NOMO-1 (cell line): ENCODE measurements around the gene MYL3.
A peak's percentile ranks its signal among the peaks of the same experiment; 100 is the strongest.

Source experiments
- DNase-seq, 2 experiments: peaks; one replicate each; lab custom pipeline; 2025; ENCODE audit not compliant: unreplicated experiment in 2 of 2; lab: John Stamatoyannopoulos, UW

The MYL3 gene

DNA sequence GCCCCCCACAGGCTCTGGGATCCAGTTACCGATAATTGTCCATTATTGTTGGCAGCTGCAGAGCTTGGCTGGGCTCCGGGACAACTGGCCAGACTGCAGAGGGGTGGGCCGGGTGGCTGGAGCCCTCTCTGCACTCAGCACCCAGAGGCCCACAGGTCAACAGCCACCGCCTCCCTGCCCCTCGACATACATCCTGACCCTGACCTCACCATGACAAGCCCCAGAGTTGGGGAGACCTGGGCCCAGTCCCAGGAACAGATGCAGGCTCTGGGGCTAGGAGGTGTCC, 36.7 kb upstream of the MYL3 start:
- DNase-seq = no peak

- DNase-seq = no peak
Observed at GRCh38 chr3:46899151-46900006, 36.1 kb upstream of the MYL3 start.

- DNase-seq = no peak
Observed at GRCh38 chr3:46898321-46899150, 35.3 kb upstream of the MYL3 start.

DNA sequence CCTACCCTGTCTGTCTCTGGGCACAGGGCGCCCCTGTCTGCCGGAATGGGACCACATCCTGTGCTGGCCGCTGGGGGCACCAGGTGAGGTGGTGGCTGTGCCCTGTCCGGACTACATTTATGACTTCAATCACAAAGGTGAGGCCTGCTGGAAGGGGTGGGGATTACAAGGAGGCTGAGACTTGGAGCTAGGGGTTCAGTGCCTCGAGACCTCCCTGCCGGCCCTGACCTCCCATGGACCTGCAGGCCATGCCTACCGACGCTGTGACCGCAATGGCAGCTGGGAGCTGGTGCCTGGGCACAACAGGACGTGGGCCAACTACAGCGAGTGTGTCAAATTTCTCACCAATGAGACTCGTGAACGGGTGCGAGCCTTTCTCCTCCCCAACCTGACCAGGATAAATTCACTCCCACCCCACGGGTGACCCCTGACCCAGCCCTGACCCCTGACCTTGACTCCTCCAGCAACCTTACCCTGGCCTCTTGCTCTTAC, 34.6 kb upstream of the MYL3 start:
- no peak for DNase-seq

- DNase-seq = no peak
Observed at GRCh38 chr3:46897031-46897430, 33.8 kb upstream of the MYL3 start.

DNA sequence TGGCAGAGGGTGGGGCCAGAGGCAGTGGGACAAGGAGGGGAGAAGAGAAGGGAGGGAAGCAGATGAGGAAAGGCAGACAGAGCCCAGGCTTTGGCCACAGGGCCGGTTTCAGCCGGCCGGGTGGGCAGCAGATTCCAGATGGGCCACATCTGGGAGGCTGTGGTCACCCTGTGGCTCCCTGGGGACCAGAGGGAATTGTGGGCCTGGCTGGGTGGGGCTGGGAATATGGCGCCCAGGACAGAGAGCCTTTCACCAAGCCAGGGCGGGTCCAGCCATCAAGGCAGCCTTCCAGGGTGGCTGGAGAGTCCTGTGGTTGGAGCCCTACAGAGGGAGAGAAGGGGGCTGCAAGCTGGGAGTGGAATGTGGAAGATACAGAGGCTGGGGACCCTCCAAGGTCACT, 33.1 kb upstream of the MYL3 start:
- DNase-seq = no peak

DNA sequence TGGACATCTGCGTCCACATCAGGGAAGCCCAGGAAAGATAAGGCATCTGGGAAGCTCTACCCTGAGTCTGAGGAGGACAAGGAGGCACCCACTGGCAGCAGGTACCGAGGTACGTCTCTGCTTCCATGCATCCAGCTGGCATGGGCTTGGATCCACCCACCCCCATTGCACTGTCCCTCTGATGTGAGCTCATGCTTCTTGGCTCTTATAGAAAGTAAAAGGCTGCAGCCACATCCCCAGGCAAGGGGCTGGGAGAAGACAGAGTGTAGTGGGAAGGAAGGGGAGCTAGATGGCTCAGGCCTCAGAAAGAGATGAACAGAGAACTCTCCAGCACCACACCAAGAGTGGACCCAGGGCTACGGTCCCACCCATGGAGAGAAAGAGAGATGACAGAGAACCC, 32.5 kb upstream of the MYL3 start:
- no peak for DNase-seq

- peak; percentile 18 to 49 for DNase-seq
Observed at GRCh38 chr3:46895204-46895660, 32.0 kb upstream of the MYL3 start.

DNA sequence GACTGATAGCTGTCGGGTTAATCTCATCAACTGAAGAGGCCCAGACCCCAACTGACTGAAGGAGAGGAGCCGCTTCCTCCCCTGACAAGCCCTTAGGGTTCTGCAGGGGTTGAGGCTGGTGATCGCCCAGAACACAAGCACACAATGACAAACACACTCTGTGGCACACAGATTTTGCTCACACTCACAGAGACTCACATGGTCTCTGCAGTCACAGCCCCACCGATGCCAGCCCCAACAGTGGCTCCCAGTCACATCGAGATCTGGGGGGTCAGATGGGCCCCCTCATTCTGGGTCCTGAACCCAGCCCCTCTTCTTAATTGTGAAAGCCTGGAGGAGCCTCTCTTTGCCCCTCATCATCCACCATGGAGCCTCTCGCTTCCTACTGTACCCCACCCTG, 31.0 kb upstream of the MYL3 start:
- no peak for DNase-seq

DNA sequence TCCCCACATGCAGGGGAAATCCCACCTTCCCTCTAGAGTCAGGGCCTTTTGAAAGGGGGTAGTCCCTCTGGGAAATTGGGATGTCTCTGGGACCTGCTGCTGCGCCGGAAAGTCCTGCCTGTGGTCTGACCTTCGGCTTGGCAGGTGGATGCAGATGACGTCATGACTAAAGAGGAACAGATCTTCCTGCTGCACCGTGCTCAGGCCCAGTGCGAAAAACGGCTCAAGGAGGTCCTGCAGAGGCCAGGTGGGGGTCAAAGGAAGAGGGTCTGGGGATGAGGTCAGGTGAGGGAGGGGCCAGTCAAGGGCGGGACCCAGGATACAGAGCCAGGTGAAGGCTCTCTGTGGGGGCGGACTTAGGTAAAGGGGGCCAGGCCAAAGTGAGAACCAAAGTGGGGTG, 30.5 kb upstream of the MYL3 start:
- DNase-seq = no peak

GRCh38 chr3:46893146-46893748, 30.0 kb upstream of the MYL3 start:
- DNase-seq = no peak

DNA sequence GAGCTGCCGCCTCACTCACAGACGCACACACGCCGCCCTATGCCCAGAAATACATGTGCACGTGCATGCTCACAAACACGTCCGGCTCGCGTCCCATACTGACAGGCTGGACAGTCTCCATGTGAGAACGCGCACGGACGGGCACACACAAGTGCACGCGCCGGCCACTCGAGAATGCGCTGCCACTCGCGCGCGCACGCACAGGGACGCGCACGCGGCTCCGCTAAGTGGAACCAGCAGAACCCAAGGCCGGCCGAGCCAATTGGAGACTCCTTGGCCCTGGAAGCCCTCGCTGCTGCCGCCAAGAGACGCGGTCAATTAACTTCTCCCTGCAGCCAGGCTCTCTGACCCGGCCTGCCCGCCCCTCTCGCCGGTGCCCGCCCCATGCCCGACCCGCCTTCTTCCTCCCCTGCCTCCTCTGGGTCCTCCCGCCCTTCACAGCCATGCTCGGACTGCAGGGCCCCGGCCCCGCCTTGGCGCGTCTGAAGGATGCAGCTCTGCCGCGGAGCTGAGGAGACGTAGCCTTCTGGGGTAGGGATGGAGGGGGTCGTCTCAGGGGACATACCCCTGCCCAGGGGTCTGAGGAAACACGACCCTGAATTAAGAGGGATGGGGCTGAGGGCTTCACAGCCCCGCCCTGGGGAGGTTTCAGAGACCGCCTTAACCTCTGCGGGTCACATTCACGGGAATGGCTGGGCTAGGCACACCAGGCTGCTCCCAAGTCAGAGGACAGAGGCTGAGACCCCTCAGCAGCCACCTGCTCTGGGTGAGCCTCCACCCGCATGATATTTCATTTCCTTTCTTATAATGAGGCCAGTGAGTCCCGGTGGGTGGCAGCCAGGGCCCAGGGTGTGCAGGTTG, 29.3 kb upstream of the MYL3 start:
- peak; percentile 79 to 82 for DNase-seq

DNA sequence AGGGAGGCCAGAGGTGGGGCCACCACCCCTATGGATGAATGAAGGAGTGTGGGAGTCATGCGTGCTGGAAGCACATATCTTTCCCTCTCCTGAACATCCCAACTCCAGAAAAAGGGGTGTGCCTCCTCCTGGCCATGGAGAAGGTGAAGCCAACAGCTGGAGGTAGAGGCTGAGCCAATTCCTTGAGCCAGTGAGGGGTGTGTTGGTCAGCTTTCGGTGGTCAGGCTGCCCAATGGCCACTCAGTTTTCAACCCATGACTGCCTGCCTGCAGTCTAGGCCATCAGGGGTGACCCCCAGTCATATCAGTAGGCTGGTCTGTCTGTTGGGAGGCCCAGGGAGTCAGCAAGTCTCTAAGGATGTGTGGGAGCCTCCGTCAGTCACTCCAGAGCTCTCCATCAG, 27.9 kb upstream of the MYL3 start:
- no peak for DNase-seq

GRCh38 chr3:46890132-46890531, 26.9 kb upstream of the MYL3 start:
- no peak for DNase-seq

- no peak for DNase-seq
Observed at GRCh38 chr3:46889381-46890110, 26.3 kb upstream of the MYL3 start.

DNA sequence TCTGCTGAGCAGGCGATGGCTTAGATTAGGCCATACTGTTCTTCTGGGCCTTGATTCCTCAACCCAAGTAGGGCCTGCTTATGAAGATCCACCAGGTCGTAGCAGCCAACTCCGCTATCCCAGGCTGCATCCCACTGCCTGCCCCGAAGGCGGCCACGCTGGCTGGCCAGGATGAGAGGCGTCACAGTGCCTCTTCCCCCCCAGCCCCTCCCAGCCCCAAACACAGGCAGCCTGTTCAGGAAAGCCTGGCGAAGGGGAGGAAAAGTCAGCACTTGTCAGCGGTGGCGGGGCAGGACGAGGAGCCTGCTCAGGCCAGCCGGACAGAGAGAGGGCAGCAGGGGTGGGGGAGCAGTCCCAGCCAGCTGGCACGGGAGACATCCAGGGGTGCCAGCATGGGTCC, 25.5 kb upstream of the MYL3 start:
- DNase-seq = no peak

- DNase-seq = no peak
Observed at GRCh38 chr3:46887980-46888494, 24.8 kb upstream of the MYL3 start.

GRCh38 chr3:46885612-46886011, 22.4 kb upstream of the MYL3 start:
- no peak for DNase-seq

GRCh38 chr3:46884929-46885328, 21.7 kb upstream of the MYL3 start:
- DNase-seq = no peak

GRCh38 chr3:46884427-46884826, 21.2 kb upstream of the MYL3 start:
- no peak for DNase-seq
